HG03442 (cell line): ENCODE measurements around the gene CFLAR.
A peak's percentile ranks its signal among the peaks of the same experiment; 100 is the strongest.
"Not testable (repeated sequence)": the region's sequence is repeated elsewhere in the genome, so short reads cannot be mapped to it uniquely, and the experiment has no call there.

Experiments used
- ATAC-seq: cut with Tn5 transposase; IDR thresholded peaks from one replicate; pipeline ENCODE4 v1.9.1; 2021; ENCODE audit warnings: mild to moderate bottlenecking, moderate library complexity; ENCODE audit not compliant: unreplicated experiment

CFLAR gene

GRCh38 chr2:201116115-201116958, at the start of gene CFLAR:
Gene CFLAR, plus strand, starts transcription at chr2:201116164. Its CDS starts 13,702 bp downstream, at chr2:201129866.
- peak; percentile 33 for ATAC-seq

DNA sequence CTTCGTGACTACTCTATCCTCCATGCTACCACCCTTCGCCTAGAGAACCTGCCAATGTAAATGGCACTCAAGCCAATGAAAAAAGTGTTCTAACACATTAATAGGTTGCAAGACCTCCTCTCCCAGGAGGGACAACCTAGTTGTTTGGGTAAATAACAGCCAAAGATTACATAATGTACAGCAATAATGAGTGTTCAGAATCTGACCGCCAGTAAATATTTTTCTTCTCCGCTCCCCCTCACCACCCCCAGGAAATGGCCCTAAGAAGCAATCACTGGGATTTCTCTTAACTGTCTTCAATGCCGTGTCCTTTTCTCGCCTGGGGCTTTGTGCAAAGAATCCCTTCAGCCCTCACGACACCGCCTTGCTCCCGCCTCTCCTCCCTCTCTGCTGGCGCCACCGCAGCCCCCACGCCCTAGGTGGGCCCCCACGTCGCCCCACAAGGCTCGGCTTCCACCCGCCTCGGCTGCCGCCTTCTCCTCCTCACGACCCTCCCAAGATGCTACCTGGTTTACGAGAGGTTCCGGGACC, 45.0 kb upstream of the CFLAR start:
- peak; percentile 16 for ATAC-seq

DNA sequence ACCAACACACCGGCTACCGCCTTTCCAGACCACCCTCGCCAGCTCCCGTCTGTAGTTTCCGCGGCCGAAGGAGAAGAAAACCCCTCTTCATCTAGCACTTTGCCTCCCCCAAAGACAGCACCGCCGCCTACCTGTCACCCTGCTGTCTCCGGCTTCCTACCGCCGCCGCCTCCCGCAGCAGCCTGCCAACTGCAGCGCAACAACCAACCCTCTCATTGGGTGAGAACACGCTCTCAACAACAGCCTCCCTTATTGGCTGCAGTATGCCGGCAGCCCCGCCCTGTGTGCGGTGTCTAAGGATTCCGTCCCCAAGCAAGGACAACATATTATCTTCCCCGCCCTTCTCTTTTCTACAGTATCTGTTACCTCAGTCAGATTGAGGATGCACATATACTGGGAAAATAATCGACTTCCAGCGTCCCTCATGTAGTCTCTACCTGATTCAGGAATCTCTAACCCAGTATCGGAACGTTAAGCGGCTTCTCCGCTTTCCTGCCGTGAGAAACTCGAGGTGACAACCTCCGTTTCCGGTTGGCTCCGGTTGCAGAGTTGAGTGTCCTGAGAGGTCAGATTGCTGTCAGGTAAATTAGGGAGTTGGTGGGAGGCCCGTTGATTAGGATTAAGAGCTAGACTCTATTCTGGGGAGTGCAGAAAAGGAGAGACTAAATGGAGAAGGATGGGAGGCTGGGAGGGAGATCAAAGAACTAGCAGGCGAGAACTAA, 44.3 kb upstream of the CFLAR start, which contains the start of the genes HYCC2 and NDUFB3:
Gene HYCC2 (minus strand): TSS at position 193 of the 722 bp plus-strand sequence. CDS start 47,662 bp downstream, outside the sequence.
Gene NDUFB3 (plus strand): TSS at position 523 of the 722 bp plus-strand sequence. CDS start 6,882 bp downstream, outside the sequence.
- peak; percentile 97 for ATAC-seq

- ATAC-seq = no peak
Measured at GRCh38 chr2:201072201-201072530, 43.8 kb upstream of the CFLAR start.

DNA sequence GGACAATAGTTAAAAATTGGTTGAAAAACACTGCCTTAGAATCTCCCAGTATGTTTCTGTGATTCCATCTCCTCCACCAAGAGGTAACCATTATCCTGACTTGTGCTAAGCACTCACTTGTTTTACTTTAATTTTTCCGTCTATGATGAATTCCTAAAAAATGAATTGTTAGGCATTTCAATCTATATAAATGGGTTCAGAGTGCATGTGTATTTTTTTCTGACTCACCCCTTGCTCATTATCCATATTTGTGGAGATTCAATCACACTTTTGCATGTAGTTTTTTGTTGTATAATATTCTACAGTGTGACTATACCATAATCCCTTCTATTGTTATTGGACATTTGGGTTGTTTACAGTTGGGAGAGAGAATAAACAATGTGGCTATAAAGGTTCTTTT, 42.9 kb upstream of the CFLAR start:
- no peak for ATAC-seq

DNA sequence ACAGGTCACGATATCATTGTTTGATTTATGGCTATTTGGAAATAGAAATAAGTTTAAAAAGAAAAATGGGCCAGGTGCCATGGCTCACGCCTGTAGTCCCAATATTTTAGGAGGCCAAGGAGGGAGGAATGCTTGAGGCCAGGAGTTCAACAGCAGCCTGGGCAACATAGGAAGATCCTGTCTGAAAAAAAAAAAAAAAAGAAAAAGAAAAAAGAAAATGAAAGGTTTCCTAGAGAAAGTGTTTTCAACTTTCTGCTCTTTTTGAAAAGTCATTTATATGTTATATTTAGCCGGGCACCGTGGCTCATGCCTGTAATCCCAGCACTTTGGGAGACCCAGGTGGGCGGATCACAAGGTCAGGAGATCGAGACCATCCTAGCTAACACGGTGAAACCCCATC, 41.0 kb upstream of the CFLAR start:
- no peak for ATAC-seq

DNA sequence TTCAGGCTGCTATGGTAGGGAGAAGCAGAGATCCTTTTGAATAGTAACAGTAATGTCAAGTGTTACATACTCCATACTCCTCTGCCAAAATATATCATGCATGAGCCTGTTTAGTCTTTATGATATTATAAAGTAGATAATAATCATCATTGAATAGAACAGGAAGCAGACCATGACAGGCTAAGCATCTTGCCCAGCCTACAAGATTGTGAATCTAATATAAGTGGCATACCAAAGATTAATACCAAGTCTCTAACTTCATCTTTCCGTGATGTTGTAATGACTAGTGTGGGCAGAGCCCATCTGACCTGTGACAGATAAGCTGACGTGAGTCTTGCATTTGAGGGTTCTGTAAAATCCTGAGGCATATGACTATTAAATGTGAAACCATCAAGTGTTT, 31.1 kb upstream of the CFLAR start:
- ATAC-seq = no peak

DNA sequence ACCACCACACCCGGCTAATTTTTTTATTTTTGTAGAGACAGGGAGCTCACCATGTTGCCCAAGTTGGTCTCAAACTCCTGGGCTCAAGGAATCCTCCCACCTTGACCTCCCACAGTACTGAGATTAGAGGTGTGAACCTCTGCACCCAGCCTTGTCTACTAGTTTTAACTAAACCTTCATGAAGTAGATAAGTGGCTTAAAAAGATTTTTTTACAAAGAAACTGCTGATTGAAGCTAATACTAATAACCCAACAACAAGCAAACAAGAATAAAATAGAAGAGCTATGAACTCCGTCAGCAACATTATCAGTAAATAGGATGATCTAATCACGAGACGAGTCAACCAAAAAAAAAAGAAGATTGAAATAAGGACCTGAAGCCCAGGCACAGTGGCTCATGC, 25.4 kb upstream of the CFLAR start:
- no peak for ATAC-seq

DNA sequence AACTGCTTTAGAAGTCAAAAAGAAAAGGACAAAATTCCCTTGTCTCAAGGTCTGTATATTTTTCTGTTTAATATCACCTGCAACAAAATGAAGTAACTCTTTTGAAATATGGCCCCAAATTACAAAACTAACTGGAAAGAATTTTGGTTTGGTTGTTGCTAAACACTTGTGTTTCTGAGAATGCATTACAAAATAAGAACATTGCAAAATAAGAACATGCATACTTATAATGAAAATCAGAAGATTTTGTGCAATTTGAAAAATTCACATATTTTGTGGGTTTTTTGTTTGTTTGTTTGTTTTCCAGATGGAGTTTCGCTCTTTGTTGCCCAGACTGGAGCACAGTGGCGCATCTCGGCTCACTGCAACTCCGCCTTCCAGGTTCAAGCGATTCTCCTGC, 22.4 kb upstream of the CFLAR start:
- ATAC-seq = no peak

GRCh38 chr2:201100497-201100896, 15.5 kb upstream of the CFLAR start:
- no peak for ATAC-seq

DNA sequence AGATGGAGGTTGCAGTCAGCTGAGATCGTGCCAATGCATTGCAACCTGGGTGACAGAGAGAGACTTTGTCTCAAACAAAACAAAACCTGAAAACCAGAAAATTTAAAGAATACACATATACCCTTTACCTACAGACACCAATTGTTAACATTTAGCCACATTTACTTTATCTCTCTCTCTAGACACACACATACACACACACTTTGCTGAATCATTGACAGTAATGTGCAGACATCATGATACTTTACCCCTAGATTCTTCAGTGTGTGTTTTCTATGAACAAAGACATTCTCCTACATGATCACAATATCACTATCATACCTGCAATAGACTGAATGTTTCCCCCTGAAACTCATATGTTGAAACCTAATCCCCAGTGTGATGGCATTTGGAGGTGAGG, 10.2 kb upstream of the CFLAR start:
- ATAC-seq = no peak

DNA sequence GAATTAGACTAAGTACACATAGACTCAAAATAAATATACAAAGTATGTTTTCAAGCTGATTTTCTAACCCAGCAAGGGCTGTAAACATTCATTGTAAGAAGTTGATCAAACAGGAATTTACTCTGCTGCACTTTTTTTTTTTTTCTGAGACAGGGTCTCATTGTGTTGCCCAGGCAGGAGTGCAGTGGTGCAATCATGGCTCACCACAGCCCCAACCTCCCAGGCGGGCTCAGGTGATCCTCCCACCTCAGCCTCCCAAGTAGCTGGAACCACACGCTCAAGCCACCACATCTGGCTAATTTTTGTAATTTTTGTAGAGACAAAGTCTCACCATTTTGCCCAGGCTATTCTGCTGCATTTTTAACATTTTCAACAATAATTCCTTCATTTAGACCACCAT, 8.3 kb upstream of the CFLAR start:
- no peak for ATAC-seq

DNA sequence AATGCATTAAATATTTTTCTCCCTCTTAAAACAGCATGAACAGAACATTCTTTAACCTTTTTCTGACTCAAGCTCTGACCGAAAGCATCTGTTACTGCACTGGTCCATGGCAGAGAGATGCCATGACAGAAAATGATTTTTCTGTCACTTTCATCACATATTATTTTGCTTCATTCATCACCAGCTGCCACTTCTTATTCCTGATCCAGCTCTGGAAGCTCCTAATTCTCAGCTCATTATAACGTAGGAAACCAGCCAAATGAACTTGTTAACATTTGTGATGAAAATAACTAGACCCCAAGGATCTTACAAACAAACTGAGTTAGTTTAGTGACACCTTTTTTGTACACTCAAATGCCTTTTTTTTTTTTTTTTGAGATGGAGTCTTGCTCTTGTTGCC, 7.6 kb upstream of the CFLAR start:
- no peak for ATAC-seq

DNA sequence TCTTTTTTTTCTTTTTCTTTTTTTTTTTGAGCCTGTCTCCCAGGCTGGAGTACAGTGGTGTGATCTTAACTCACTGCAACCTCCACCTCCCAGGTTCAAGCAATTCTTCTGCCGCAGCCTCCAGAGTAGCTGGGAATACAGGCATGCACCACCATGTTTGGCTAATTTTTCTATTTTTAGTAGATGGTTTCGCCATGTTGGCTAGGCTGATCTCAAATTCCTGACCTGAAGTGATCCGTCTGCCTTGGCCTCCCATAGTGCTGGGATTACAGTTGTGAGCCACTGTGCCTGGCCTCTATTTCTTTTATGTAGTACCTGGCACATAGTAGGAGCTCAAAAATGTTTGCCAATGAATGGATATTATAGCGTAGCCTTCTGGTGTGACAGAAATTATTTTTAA, 6.8 kb upstream of the CFLAR start:
- no peak for ATAC-seq

DNA sequence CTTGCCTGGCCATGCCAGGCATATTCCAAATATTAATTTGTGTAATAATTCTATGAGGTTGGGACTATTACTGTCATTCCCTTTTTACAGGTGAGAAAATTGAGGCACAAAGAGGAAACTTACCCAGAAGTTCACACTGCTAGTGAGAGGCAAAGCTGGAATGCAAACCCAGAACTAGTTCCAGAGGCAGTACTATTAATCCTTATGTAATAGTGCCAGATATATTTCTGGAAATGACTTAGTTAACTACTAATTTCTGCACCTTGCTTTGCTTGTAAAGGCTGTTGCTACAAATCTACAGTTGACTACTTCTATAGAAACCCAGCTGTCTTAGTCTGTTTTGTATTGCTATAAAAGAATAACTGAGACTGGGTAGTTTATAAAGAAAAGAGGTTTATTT, 5.3 kb upstream of the CFLAR start:
- ATAC-seq = no peak

DNA sequence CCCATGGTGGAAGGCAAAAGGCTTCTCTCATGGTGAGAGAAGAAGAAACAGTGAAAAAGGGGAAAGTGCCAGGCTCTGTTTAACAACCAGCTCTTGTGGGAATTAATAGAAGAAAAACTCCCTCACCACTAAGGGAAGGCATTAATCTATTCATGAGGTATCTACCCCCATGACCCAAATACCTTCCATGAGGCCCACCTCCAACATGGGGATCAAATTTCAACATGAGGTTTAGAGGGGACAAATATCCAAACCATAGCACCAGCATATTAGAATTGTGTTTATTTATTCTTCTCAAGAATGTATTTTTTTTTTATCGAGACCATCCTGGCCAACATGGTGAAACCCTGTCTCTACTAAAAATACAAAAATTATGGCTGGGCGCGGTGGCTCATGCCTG, 4.9 kb upstream of the CFLAR start:
- no peak for ATAC-seq

DNA sequence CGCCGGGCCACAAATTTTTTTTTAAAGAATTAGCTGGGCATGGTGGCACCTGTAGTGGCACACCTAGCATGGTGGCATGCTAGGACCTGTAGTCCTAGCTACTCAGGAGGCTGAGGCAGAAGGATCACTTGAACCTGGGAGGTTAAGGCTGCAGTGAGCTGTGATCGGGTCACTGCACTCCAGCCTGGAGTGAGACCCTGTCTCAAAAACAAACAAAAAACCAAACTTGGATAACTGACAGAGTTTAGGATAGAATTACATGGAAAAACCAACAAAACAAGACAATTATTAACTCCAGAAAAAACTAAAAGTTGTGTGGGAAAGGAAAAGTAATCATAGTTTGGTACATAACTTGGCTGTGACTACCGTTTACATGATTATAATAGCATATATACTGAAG, 1.6 kb upstream of the CFLAR start:
- no peak for ATAC-seq

DNA sequence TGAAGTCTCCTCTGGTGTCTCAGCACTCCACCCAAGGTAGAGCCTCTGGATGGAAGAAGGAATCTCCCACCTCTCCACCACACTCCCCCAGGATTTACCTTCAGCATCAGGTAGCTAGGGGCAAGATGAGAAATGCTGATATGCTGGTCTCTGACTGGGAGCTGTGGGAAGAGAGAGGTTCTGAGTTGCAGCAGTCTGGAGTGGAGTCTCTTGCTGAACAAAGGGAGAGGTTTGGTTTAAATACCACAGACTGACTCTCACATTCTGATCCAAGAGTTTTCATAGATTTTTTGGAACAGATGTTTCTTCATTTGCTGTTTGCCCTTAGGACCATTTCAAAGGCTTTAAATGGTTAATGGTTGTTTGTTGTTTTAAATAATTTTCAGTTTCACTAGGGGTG, 1.1 kb upstream of the CFLAR start:
- no peak for ATAC-seq

- ATAC-seq = peak; percentile 13
Measured at GRCh38 chr2:201116959-201117734, 1.2 kb downstream of the CFLAR start.

GRCh38 chr2:201117735-201118094, 1.8 kb downstream of the CFLAR start:
- ATAC-seq = not testable (repeated sequence)
